NCI-H510A (cell line): Measurements from ENCODE around the gene HACL1.

ENCODE experiments used
- DNase-seq: peaks from one replicate; lab custom pipeline; 2025; lab: John Stamatoyannopoulos, UW

HACL1 gene

DNA sequence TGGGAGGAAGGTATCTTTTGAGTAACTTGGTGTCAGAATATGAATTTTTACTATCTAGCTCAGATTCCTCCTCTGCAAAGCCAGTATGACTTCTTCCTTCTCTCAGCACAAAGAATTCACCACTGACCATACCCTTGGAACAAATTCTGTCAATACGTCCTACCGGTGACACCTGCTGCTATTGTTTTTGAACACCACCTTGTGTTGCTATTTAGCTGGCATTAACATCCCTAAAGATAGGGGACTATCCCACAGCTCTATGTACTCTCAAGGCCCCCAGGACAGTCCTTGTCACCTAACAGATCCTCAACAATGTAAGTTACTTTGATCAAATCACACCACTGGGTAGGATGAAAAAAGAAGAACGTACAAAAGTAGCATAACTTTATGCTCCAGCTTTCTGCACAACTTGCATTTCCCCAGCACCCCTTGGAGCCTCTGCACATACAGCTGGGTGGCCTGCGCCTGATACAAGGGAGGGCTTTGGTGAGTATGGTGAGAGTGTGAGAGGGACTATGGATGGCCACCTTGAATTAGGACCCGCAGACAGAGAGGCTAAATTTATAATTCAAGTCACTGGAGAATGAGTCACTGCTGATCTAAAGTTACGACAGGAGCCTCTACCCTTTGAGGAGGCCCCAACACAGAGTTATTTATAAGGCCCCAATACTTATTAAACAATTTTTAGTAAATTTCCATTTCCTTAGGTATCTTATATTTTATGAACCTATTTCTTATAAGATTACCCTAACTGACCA lies 77.5 kb downstream of the HACL1 start:
- no peak for DNase-seq

DNA sequence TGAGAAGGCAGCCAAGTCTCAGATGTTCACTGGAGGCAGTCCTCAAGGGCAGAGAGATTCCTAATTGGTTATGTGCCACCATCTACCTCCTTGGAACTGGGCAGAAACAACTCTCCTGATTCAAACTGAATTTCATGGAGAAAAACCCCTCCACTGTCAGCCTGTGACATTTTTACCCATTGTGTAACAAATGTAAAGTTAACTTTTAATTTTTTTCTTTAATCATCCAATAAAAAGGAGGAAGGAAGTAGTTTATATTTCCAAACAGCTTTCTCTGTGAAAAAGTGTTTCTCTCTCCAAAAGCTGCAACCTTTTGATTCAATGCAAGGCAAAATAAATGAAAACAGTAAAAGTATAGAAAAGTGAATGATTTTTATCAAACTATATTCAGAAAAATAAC lies 79.4 kb downstream of the HACL1 start:
- no peak for DNase-seq

DNA sequence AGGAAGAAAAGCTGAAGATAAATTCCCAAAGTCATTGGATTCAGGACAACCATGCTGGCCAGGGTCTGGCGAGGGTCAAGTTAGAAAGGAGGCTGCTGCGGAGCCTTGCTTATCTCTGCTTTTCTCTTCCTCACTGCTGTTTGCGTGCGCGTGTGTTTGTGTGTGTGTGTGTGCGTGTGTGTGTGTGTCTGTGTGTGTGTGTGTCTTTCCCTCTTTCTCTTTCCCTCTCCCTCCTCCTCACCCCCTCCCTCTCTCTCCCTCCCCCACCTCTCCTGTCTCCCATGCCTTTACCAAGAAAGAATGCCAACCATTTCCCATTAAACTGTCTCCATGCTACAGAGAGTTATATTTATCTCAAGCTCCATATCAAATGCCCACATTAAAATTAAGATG lies 79.8 kb downstream of the HACL1 start, which contains the start of gene COLQ:
Gene COLQ (minus strand): TSS at position 134 of the 393 bp plus-strand sequence. CDS start 81 bp downstream, at position 53.
- no peak for DNase-seq

DNA sequence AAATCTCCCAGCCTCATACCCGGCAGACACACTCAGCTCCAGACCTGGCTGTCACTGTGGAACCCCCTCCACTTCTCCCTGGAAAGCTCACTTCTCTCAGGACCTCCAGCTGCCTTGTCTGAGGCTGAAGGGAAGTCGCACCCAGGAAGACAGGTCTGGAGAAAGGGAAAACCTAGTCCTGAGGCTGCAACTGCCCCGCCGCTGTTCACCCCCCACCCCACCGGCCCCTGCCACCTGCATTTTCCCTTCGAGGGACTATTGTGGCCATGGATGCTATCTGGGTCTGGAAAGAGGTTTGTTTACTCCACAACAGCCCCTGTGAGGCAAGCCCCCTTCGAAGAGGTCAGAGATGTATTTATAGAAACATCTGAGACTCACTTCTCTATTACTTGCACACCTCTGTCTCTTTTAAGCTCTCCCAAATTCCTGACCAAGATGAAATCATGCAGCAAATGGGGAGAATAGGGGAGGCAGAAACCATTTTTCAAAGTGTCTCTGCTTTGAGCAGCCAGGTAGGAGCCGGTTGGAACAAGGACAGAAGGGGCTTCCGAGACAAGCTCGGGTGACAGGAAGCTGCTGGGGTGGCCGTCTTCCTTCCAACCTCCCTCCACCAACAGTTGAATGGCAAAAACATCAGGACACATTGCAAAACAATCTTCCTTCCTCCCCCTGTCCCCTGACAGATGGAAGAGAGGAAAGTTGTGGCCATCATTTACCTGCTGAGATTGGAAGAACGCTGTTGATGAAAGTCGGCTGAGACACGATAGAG lies 80.4 kb downstream of the HACL1 start:
- no peak for DNase-seq

DNA sequence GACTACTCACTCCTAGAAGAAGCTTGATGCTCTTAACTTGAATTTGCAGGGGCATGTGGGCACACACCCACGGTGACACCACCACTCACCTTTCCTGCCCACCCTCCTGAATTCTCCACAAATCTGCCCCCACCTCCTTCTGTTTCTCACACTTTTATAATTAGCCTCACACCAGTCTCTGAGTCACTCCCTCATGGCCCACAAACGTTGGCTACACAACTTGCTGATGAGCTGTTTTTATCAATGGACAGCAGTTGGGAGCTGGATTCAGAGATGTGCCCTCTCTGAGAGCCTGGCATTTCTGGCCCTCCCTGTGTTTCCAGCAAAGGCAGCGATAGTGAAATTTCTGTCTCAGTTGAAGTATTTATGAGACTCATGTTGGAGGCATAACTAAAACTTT lies 81.2 kb downstream of the HACL1 start:
- DNase-seq: no peak

DNA sequence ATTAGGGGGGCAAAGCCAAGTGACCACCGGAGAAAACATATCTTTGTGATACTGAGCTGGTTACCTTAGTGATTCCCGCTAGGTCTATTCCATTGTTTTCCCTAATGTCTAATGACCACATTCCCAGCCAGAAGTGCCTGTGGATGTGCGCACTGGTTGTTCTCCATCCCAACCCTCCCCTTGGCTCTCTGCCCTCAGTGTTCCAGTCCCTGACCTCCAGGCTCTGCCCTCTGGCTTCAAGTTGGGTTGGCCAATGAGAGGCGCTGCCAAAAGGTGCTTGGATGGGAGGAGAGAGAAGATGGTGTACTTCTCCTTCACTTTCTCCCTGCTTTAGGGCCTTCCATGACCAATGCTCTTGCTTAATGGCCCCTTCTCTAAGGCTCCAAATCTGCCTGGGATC lies 82.3 kb downstream of the HACL1 start:
- no peak for DNase-seq

DNA sequence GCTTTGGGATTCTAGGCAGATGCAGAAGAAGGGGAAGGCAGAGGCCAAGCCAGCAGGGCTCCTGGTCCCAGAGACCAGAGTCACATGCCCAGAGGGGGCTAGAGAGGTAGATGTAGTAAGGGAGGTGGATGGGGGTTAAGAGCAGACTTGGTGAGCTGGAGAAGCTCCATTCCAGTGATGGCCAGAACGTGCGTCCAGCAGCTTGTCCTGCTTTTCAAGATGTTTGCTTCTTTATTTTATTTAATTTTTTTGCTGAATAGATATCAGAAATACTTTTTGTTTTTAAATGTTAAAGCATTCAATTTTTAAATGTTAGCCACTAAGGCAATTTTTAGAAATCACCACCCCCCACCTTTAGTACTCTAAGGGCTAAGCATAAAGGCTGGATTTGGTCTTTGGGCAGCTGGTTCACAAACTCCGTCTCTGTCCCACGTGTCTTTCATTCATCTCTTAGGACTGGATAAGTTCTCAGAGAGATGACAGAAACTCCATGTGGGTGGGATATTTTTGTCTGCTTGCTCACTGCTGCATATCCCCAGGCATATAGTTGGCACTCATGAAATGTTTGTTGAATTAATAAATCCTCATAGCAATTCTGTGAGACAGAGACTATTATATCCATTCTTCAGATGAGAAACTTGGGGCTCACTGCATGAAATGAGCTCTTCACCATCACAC lies 86.6 kb downstream of the HACL1 start:
- no peak for DNase-seq

DNA sequence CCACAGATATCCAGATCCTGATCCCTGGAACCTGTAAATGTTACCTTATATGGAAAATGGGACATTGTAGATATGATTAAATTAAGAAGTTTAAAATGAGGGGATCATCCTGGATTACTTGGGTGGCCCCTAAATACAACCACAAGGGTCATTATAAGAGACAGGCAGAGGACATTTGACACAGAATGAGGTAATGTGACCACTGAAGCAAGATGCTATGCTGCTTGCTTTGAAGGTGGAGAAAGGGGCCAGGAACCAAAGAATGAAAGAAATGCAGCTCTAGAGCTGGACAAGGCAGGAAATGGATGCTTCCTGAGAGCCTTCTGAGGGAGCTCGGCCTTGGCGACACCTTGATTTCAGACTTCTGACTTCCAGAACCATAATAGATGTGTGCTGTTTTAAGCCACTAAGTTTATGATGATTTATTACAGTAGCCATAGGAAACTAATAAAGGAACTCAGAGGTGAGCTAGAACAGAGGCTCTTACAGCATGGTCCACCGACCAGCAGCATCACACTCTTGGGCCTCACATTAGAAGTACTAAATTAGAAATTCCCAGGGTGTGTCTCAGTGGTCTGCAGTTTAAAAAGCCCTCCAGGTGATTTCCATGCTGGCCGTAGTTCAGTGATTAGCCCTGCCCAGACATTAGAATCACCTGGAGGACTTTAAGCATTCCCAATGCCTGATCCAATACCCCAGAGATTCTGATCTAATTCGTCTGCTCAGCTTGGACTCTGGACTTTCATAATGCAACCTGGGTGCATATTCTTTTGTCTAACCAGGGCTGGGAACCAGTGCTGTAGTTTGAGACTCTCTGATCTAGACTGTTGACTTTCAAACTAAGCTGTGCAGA lies 87.3 kb downstream of the HACL1 start:
- no peak for DNase-seq

DNA sequence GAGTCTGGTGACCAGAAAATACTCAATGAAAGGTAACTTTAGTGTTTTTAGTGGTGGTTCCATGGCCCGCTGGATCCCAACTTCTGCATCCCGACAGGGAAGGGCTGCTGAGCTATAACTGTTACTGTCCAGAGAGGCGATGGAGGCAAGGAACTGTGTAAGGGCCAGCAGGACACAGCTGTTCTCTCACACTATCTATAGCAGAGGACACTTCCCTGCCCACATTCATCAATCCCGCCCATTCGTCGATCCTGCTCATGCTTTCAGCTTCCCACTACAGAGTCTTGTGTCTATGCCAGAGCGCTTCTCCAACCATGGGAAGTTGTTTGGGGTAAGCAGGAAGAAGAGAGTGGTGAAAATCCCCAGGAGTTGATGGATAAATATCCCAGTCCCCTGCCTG lies 88.3 kb downstream of the HACL1 start:
- no peak for DNase-seq

DNA sequence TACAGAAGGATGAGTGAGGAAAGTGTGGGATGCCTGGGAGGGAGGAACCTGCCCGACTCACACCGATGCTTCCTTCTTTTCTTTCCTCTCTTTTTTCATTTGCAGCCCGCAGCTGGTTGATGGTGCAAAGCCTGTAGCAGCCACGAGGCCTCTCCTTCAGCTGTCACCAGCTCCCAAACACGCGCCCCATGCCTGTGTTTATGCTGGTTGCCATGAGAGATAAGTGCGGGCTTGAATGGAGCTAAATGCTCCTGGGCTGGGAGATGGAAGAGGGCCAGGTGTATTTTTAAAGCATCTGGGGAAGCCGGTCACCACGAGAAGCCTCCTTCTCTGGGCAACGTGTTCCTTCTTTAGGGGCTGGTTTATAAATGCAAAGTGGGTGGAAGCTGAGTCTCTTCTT lies 89.2 kb downstream of the HACL1 start:
- DNase-seq: peak; percentile 61

DNA sequence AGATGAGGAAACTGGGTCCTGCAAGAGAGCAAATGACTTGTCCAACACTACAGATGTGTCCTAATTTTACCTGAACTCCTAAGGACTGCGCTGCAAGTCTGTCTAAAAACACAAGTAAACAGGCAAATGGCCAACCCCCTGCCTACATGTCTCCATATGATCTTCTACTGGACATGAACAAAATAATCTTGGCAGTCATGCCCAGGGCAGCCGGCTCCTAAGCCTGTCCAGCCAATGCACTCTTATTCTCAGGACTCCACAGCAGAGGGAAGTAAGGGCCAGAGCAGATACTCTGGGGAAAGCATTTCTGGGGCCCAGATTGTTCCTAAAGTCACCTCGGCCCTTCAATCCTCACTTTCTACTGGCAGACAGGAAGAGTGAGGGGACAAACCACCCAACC lies 90.2 kb downstream of the HACL1 start:
- no peak for DNase-seq
